Measurements from ENCODE around the gene ATP6V0C. TPM values are rescaled to one million over a fixed set of nuclear protein-coding genes. Genes with fewer than 3 reads are reported as not detected.

The ATP6V0C gene
- total and polyA plus RNA-seq, 2 of the 13 experiments (the other 11 are each of a cell fraction or from before 2014, with no cell fraction given), result 10.4 to 20.1 TPM

- TF ChIP-seq ATF7-NPFF (CRISPR knock-in tag; IDR thresholded peaks at IDR 0.05; ENCODE audit: low read depth) (no peak), ZNF709 (CRISPR knock-in tag; IDR thresholded peaks at IDR 0.05) (no peak), U2AF1 (optimal IDR thresholded peaks at IDR 0.05; ENCODE audit: low read depth, low read length) (no peak), SRF (IDR thresholded peaks at IDR 0.05; ENCODE audit: low read depth, low read length) (no peak), FOXM1 (CRISPR knock-in tag; IDR thresholded peaks at IDR 0.05) (no peak), ZZZ3 (CRISPR knock-in tag; IDR thresholded peaks at IDR 0.05; ENCODE audit: borderline replicate concordance) (no peak), ZFP91 (CRISPR knock-in tag; IDR thresholded peaks at IDR 0.05; ENCODE audit: borderline replicate concordance) (no peak), HOMEZ (CRISPR knock-in tag; IDR thresholded peaks at IDR 0.05; ENCODE audit: low read depth) (no peak), ETV5 (CRISPR knock-in tag; IDR thresholded peaks at IDR 0.05; ENCODE audit: borderline replicate concordance) (peak; percentile 19; the same call in 1 of the 2 replicates), TCF7 (IDR thresholded peaks at IDR 0.05; ENCODE audit: low read depth) (no peak), ZNF567 (CRISPR knock-in tag; IDR thresholded peaks at IDR 0.05; ENCODE audit: borderline replicate concordance) (no peak), ZNF691 (CRISPR knock-in tag; IDR thresholded peaks at IDR 0.05; ENCODE audit: borderline replicate concordance, low read depth) (no peak), SALL1 (CRISPR knock-in tag; IDR thresholded peaks at IDR 0.05) (peak; percentile 50; the same call in 1 of the 2 replicates), CHCHD3 (CRISPR knock-in tag; IDR thresholded peaks at IDR 0.05) (no peak)
These were observed 1.6 kb downstream of the ATP6V0C start (continued) for GRCh38 chr16:2515180-2515851.
